HG02642 (cell line): ENCODE measurements around the gene RASA3.

Source experiments
- ATAC-seq: cut with Tn5 transposase; IDR thresholded peaks from one replicate; pipeline ENCODE4 v1.9.1; 2021; ENCODE audit warnings: mild to moderate bottlenecking; ENCODE audit not compliant: unreplicated experiment, poor library complexity

Gene RASA3

DNA sequence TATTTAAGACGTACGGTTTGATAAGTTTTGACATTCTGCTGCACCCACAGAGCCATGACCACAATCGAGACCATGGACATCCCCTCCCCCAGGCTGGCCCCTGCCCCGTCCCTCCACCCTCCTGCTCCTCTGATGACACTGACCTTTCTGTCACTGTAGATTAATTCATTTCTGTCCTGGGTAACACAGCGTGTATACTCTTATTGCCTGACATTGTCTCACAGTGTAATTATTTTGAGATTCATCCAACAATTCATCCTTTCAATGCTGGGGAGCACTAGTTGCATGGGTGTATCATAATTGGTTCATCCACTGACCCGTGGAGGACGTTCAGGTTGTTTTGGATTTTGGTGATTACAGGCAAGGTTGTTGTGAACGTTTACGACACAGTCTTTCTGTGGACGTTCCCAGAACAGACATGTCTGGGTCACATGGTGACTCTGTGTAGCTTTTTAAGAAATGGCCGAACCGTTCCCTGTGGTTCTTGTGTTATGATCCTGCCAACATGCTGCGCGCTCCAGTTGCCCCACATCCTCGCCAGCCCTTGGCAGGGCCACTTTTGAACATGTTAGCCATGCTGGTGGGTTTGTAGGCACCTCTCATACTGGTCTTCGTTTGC is 200.5 kb downstream of the RASA3 start:
- no peak for ATAC-seq

DNA sequence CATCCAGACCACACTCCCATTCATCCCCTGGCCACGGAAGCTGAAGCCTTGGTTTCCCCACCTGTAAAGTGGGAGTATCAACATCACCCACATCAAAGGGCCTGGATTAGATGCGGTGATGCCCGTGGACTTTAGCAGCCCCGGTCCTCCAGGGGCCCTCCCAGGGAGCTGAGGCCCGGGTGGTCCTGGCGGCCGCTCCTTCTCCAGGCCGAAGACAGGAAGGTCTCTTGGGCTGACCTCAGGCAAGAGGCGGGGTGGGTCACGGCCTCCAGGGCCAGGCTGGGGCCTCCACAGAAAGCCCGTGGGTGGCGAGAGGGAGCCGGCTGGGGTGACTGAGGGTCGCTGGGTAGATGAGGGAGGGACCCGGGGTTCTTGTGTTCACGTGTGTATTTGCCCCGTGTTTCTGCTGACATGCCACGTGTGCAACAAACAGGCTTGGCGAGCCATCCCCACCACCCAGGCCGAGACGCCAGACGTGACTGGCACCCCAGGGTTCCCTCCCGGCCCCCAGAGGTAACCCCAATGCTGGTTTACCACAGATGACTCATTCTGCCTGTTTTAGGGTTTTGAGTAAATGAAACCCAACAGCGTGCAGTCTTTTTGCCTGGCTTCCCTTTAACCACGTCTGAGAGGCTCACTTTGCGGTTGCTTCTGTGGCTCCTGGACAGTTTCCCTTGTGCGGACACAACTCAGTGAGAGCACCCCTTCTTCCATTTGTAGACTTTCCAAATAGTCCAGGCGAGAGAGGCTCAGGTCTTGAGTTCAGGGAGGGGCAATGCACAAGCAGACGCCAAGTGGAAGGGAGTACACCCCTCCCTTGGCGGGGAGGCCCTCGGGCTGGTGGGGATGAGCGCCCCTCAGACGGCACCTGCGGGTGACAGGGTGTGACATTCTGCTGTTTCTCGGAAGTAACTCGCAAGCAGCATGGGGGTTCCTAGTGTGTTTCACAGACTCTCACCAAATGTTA is 201.5 kb downstream of the RASA3 start:
- ATAC-seq: no peak

DNA sequence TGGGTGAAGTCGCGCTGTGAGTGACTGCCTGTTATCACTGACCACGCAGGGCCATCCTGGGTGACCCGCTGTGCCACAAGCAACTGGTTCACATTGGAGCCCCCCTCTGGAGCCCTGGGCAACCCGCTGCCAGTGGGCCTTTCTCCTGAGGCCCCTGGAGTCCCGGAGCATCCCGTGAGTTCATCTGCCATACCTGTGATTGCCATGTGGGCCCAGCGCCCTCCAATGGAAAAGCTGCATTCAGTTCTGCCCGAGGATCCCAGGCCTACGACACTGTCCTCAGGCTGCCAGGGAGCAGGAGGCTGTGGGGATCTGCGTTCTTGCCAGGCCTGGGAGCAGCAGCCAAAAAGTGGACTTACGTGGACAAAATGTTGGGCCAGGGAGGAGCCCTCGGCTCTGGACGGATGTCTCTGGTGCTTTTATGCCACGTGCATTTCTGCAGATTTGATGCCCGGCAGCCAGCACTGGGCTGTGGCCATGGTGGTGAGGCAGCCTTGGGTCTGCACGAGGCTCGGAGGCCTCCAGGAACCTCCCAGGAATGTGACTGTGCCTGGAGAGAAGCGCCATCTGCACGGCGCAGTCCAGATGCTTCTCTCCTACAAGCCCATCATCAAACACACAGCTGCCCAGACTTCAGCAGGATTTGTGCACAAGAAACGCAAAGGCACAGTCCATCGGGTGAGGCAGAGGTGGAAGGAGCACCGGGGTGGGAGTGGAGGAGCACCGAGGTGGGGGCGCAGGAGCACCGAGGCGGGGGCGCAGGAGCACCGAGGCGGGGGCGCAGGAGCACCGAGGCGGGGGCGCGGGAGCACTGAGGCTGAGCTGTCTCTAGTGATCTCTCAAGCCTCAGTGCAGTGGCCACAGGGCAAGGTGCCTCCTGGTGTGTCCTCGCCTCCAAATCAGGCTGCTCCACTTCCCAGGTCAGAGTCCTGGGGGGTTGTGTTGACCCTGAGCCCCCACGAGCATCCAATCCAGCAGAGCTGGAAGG is 202.5 kb downstream of the RASA3 start:
- no peak for ATAC-seq

DNA sequence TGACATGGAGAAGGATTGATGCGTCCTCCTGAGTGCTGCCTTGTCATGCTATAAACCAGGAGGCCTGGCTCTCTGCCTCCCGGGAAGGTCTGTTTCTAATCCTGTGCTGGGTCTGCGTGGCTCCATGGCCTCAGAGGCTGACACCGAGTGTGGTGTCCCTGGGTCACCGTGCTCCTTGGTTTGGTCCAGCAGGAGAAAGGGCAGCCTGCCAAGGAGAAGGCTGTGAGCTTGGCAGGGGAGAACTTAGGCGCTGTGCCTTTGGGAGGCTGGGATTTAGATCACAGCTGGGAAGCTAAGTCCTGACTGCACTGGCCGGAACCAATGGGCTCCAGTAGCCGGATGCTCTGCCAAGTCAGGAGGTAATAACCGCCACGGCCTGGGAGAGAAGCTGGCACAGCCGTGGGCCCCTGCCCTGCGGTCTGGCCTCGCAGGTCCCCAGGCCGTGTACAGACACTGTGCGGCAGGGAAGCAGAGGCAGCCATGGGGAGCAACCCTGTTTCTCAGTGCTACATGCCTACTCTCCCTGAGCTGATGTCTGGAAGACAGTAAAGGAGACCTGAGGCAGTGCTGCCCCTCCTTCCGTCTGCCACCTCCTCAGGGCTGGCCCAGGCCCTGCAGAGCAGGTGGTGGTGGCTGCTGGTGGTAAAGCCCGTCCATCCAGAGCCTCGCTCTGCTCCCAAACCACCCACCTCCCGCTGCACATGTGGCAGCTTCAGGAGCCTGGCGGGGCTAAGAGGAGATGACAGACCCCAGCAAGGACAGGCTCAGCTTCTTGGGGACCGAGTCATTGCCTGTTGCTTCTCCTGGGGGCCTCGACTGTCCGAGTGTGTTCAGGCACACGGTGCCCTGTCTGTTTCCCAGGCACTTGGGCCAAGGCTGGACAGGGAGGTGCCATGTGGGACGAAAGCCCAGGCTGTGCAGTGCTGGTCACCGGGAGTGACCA is 203.5 kb downstream of the RASA3 start:
- no peak for ATAC-seq
